ENCODE measurements around the gene RNF31. TPM values are rescaled to one million over a fixed set of nuclear protein-coding genes. Genes with fewer than 3 reads are reported as not detected.

Gene RNF31
- total RNA-seq, 4 donors from 2014 or later, result 33.5 to 112 (median 72.9) TPM

GRCh38 chr14:24139272-24139934, 7.9 kb upstream of the RNF31 start:
- Histone ChIP-seq H3K27me3 (no peaks in the 10 kb centered on the region), H3K9me3 (no peaks in the 10 kb centered on the region), H3K36me3 (peaks cover 0 to 30% (median 14%) of the 10 kb centered on the region in 3 donors), H3K4me3 (no peak overlapping the region), H3K4me1 (peaks cover 0 to 75% (median 32%) of the 10 kb centered on the region in 4 donors), H3K27ac (peak overlapping the region in 3 of 4 donors; percentile 89 to 97 (median 91))
- no peak for TF ChIP-seq CTCF (IDR thresholded peaks at IDR 0.05)
- TF ChIP-seq POLR2A (IDR thresholded peaks at IDR 0.05), result no peak
- TF ChIP-seq EP300 (IDR thresholded peaks at IDR 0.05), result no peak
- 82 to 83% methylated on average over 9 of the region's 9 CpGs for WGBS, 2 donors
- no peak for DNase-seq (ENCODE audit: low spot score in 2 of 2)

- TF ChIP-seq EP300 (IDR thresholded peaks at IDR 0.05) (peak; percentile 91 to 92), POLR2A (IDR thresholded peaks at IDR 0.05) (peak; percentile 78 to 87), CTCF (IDR thresholded peaks at IDR 0.05) (peak; percentile 37 to 91 (median 72))
- Histone ChIP-seq H3K4me3 (peak within 1 kb of the TSS; percentile 77 to 90 (median 84)), H3K27me3 (no peaks in the 10 kb centered on the region), H3K4me1 (peaks cover 4 to 86% (median 43%) of the 10 kb centered on the region in 4 donors), H3K27ac (peak within 1 kb of the TSS; percentile 82 to 97 (median 90)), H3K9me3 (no peaks in the 10 kb centered on the region), H3K36me3 (peaks cover 0 to 30% (median 14%) of the 10 kb centered on the region in 3 donors)
- DNase-seq (ENCODE audit: low spot score in 2 of 2), result peak; percentile 100
- WGBS, 2 donors, result 0% methylated on average over 30 to 38 of the region's 65 CpGs
These were observed 6.0 kb upstream of the RNF31 start, which contains the start of gene EMC9 for GRCh38 chr14:24141097-24141880. TSS of gene EMC9 (minus strand) at chr14:24141591. CDS start at chr14:24141304, 287 bp downstream.

GRCh38 chr14:24143511-24143910, 3.8 kb upstream of the RNF31 start:
- H3K27me3 ChIP-seq, result no peaks in the 10 kb centered on the region
- 76 to 83% methylated on average over 2 of the region's 2 CpGs for WGBS, 2 donors
- H3K36me3 ChIP-seq, result peaks cover 0 to 20% (median 6%) of the 10 kb centered on the region in 3 donors
- TF ChIP-seq EP300 (IDR thresholded peaks at IDR 0.05), result no peak
- H3K4me1 ChIP-seq, result peaks cover 4 to 74% (median 35%) of the 10 kb centered on the region in 4 donors
- H3K27ac ChIP-seq, result peak overlapping the region in 1 of 4 donors; percentile 29
- H3K4me3 ChIP-seq, result no peak overlapping the region
- no peak for DNase-seq (ENCODE audit: low spot score in 2 of 2)
- H3K9me3 ChIP-seq, result no peaks in the 10 kb centered on the region

GRCh38 chr14:24144451-24144850, 2.8 kb upstream of the RNF31 start:
- DNase-seq (ENCODE audit: low spot score in 2 of 2), result no peak
- TF ChIP-seq POLR2A (IDR thresholded peaks at IDR 0.05) (no peak), EP300 (IDR thresholded peaks at IDR 0.05) (no peak), CTCF (IDR thresholded peaks at IDR 0.05) (no peak)
- Histone ChIP-seq H3K4me1 (peaks cover 4 to 74% (median 29%) of the 10 kb centered on the region in 4 donors), H3K27me3 (no peaks in the 10 kb centered on the region), H3K9me3 (no peaks in the 10 kb centered on the region), H3K36me3 (peaks cover 0 to 20% (median 0%) of the 10 kb centered on the region in 3 donors), H3K27ac (peak overlapping the region in 2 of 4 donors; percentile 85 to 97), H3K4me3 (no peak overlapping the region)
- WGBS, 2 donors, result 85 to 96% methylated on average over 1 of the region's 1 CpG

- H3K4me3 ChIP-seq, result no peak overlapping the region
- H3K4me1 ChIP-seq, result peaks cover 4 to 69% (median 23%) of the 10 kb centered on the region in 4 donors
- 91 to 97% methylated on average over 2 of the region's 2 CpGs for WGBS, 2 donors
- TF ChIP-seq POLR2A (IDR thresholded peaks at IDR 0.05) (no peak), EP300 (IDR thresholded peaks at IDR 0.05) (no peak), CTCF (IDR thresholded peaks at IDR 0.05) (no peak)
- no peaks in the 10 kb centered on the region for H3K27me3 ChIP-seq
- peak overlapping the region; percentile 85 to 97 (median 92) for H3K27ac ChIP-seq
- no peaks in the 10 kb centered on the region for H3K9me3 ChIP-seq
- no peak for DNase-seq (ENCODE audit: low spot score in 2 of 2)
- peaks cover 0 to 26% (median 2%) of the 10 kb centered on the region in 3 donors for H3K36me3 ChIP-seq
These were observed 2.1 kb upstream of the RNF31 start for GRCh38 chr14:24145219-24145618.
